Measurements from ENCODE around the gene C4A. TPM values are rescaled to one million over a fixed set of nuclear protein-coding genes. Genes with fewer than 3 reads are reported as not detected.
"Not testable (repeated sequence)": the region's sequence is repeated elsewhere in the genome, so short reads cannot be mapped to it uniquely, and the experiment has no call there.

C4A gene
- 8.1 TPM for total RNA-seq (2021; ENCODE audit: unreplicated experiment)
- polyA plus RNA-seq (2012; ENCODE audit: insufficient read length) = 4.7 TPM
- Bru-seq, nascent RNA = percentile 15 among the genes with signal in this experiment
- BruChase-seq, experiment 1, labeled RNA remaining after a 2-hour chase = percentile 19 among the genes with signal in this experiment
- percentile 23 among the genes with signal in this experiment for BruChase-seq, experiment 2, labeled RNA remaining after a 6-hour chase
- long read RNA-seq, full-length matches to known transcripts = 2 of 5 reads
- long read RNA-seq, partial matches to known transcripts = 1 of 5 reads
- long read RNA-seq, other reads (novel, unspliced or antisense) = 2 of 5 reads

- H3K27me3 ChIP-seq (ENCODE audit: control insufficient read depth, insufficient read depth, low read length); intact Hi-C loops (cut with micrococcal nuclease; ENCODE audit: unreplicated experiment); DNase-seq (ENCODE audit: low read depth, low spot score); H3K36me3 ChIP-seq (ENCODE audit: control insufficient read depth, insufficient read depth, low read length); ATAC-seq; H3K27ac ChIP-seq (ENCODE audit: low read length); POLR2A ChIA-PET; H3K9me3 ChIP-seq (ENCODE audit: control insufficient read depth, insufficient read depth, low read depth, low read length); H3K4me3 ChIP-seq (ENCODE audit: low read depth in 2 of 2, low read length in 2 of 2); BruUV-seq (replicated peaks); in situ Hi-C loops (cut with HindIII; ENCODE audit: low pct_unique_long_range_greater_than_20kb, low sequenced_read_pairs); CTCF ChIA-PET; H3K4me1 ChIP-seq (ENCODE audit: control insufficient read depth, insufficient read depth, low read length): not testable (repeated sequence)
Observed at GRCh38 chr6:31981744-31982143, at the start of gene C4A. C4A (plus strand) TSS chr6:31982057; CDS start chr6:31982108, 51 bp downstream.

GRCh38 chr6:31932137-31932536, 49.7 kb upstream of the C4A start:
- BruUV-seq (replicated peaks); CTCF ChIA-PET; H3K27me3 ChIP-seq (ENCODE audit: control insufficient read depth, insufficient read depth, low read length); H3K36me3 ChIP-seq (ENCODE audit: control insufficient read depth, insufficient read depth, low read length); POLR2A ChIA-PET; ATAC-seq; intact Hi-C loops (cut with micrococcal nuclease; ENCODE audit: unreplicated experiment); in situ Hi-C loops (cut with HindIII; ENCODE audit: low pct_unique_long_range_greater_than_20kb, low sequenced_read_pairs); H3K27ac ChIP-seq (ENCODE audit: low read length); H3K9me3 ChIP-seq (ENCODE audit: control insufficient read depth, insufficient read depth, low read depth, low read length); DNase-seq (ENCODE audit: low read depth, low spot score); H3K4me1 ChIP-seq (ENCODE audit: control insufficient read depth, insufficient read depth, low read length); H3K4me3 ChIP-seq (ENCODE audit: low read depth in 2 of 2, low read length in 2 of 2): not testable (repeated sequence)

- BruUV-seq (replicated peaks) = no TSS peak
- DNase-seq (ENCODE audit: low read depth, low spot score) (no peak), ATAC-seq (0 out of 2 replicates have a peak, but pooled peaks have one; percentile 48)
- intact Hi-C loops (cut with micrococcal nuclease; ENCODE audit: unreplicated experiment) = no loop called here
- Histone ChIP-seq H3K27me3 (ENCODE audit: control insufficient read depth, insufficient read depth, low read length) (no peaks in the 10 kb centered on the region), H3K9me3 (ENCODE audit: control insufficient read depth, insufficient read depth, low read depth, low read length) (no peaks in the 10 kb centered on the region), H3K4me1 (ENCODE audit: control insufficient read depth, insufficient read depth, low read length) (no peaks in the 10 kb centered on the region; the same call in 1 of the 2 replicates), H3K27ac (ENCODE audit: low read length) (no peak overlapping the region), H3K4me3 (ENCODE audit: low read depth in 2 of 2, low read length in 2 of 2) (no peak overlapping the region), H3K36me3 (ENCODE audit: control insufficient read depth, insufficient read depth, low read length) (no peaks in the 10 kb centered on the region)
- in situ Hi-C loops (cut with HindIII; ENCODE audit: low pct_unique_long_range_greater_than_20kb, low sequenced_read_pairs) = no loop called here
- ChIA-PET CTCF (no interaction called here), POLR2A (no interaction called here)
- TF ChIP-seq SIN3A (IDR thresholded peaks at IDR 0.05; ENCODE audit: borderline replicate concordance, insufficient read depth, low read depth, low read length) (no peak), TCF7L2 (IDR thresholded peaks at IDR 0.05; ENCODE audit: low read depth, low read length) (no peak), REST (IDR thresholded peaks at IDR 0.05; ENCODE audit: insufficient read depth in 1 of 2, low read depth in 2 of 2, low read length in 1 of 2) (no peak), CTCF (IDR thresholded peaks at IDR 0.05) (no peak), POLR2AphosphoS5 (IDR thresholded peaks at IDR 0.05; ENCODE audit: low read depth, low read length) (no peak)
Observed at GRCh38 chr6:31933537-31933936, 48.3 kb upstream of the C4A start.
